ENCODE results near the gene CHST8. TPM values are rescaled to one million over a fixed set of nuclear protein-coding genes. Genes with fewer than 3 reads are reported as not detected.
A peak's percentile ranks its signal among the peaks of the same experiment; 100 is the strongest.

Gene CHST8
- total and polyA plus RNA-seq, 2 experiments from 2014 or later, result 9.3 to 38.2 TPM

- Mint-ChIP-seq H3K27me3 (ENCODE audit: insufficient read depth, low read depth, poor library complexity) (peaks cover 1% of the 10 kb centered on the region), H3K4me3 (no peak overlapping the region), H3K36me3 (ENCODE audit: low read depth) (no peaks in the 10 kb centered on the region), H3K9me3 (no peaks in the 10 kb centered on the region; the same call in 2 of the 3 replicates), H3K4me1 (peaks cover 57% of the 10 kb centered on the region), H3K27ac (no peak overlapping the region; the same call in 1 of the 2 replicates)
- TF ChIP-seq REST (IDR thresholded peaks at IDR 0.05; ENCODE audit: unreplicated experiment), result no peak
- 0 out of 4 replicates have a peak, but pooled peaks of 1 of the 2 experiments have one; percentile 8 for TF ChIP-seq CTCF (conservative IDR thresholded peaks at IDR 0.05; ENCODE audit: low read depth in 2 of 2)
- H3K36me3 ChIP-seq (ENCODE audit: insufficient read depth), result no peaks in the 10 kb centered on the region
- ATAC-seq, result peak; percentile 44
- no peaks in the 10 kb centered on the region for H3K27me3 ChIP-seq (ENCODE audit: insufficient read depth)
- H3K4me1 ChIP-seq (ENCODE audit: insufficient read depth), result peaks cover 53% of the 10 kb centered on the region
- DNase-seq (ENCODE audit: low spot score), result peak; percentile 41
- H3K4me2 ChIP-seq, result no peak overlapping the region
- peaks cover 10% of the 10 kb centered on the region; the same call in 1 of the 2 replicates for H3F3A ChIP-seq (replicated peaks; ENCODE audit: low read depth)
- no peak overlapping the region for H3K4me3 ChIP-seq
- peaks cover 46% of the 10 kb centered on the region for H3K79me2 ChIP-seq (replicated peaks; ENCODE audit: insufficient read depth)
- H2AFZ ChIP-seq, result no peak overlapping the region
- no peak overlapping the region for H3K27ac ChIP-seq (ENCODE audit: low read depth)
- no peaks in the 10 kb centered on the region for H3K9me2 ChIP-seq (ENCODE audit: insufficient read depth)
- no peaks in the 10 kb centered on the region for H4K20me1 ChIP-seq (replicated peaks; ENCODE audit: insufficient read depth)
Observed at GRCh38 chr19:33640773-33641172, 19.0 kb downstream of the CHST8 start.

DNA sequence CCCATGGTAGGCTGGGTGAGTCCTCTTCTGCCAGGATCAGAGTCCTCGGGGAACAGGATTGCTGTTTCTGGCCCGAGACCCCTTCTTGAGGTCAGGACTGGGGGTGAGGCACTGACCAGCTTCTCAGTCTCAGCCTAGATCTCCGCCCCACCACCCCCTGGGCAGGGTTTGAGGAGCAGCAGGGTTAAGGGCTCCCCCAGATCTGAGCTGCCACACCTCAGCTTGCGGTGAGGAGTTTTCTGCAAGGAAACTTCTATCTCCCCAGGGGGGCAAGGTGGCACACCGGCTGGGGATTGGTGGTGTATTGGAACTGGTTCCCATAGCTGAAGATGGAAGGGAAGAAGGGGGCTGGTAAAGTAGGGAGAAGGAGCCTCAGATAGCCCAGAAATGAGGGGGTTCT, 19.5 kb downstream of the CHST8 start:
- H3K9me3 Mint-ChIP-seq, result no peaks in the 10 kb centered on the region; the same call in 2 of the 3 replicates
- no peaks in the 10 kb centered on the region for H3K36me3 Mint-ChIP-seq (ENCODE audit: low read depth)
- no peak for ATAC-seq
- Histone ChIP-seq H2AFZ (no peak overlapping the region), H3K27ac (ENCODE audit: low read depth) (no peak overlapping the region), H3K79me2 (replicated peaks; ENCODE audit: insufficient read depth) (peaks cover 48% of the 10 kb centered on the region), H3K9me2 (ENCODE audit: insufficient read depth) (no peaks in the 10 kb centered on the region), H3K4me1 (ENCODE audit: insufficient read depth) (peaks cover 48% of the 10 kb centered on the region), H3F3A (replicated peaks; ENCODE audit: low read depth) (peaks cover 7% of the 10 kb centered on the region; the same call in 1 of the 2 replicates), H3K27me3 (ENCODE audit: insufficient read depth) (no peaks in the 10 kb centered on the region), H3K4me3 (no peak overlapping the region), H4K20me1 (replicated peaks; ENCODE audit: insufficient read depth) (no peaks in the 10 kb centered on the region), H3K36me3 (ENCODE audit: insufficient read depth) (no peaks in the 10 kb centered on the region), H3K4me2 (no peak overlapping the region)
- H3K27me3 Mint-ChIP-seq (ENCODE audit: insufficient read depth, low read depth, poor library complexity), result peaks cover 1% of the 10 kb centered on the region
- no peak overlapping the region; the same call in 1 of the 2 replicates for H3K27ac Mint-ChIP-seq
- DNase-seq (ENCODE audit: low spot score), result no peak
- H3K4me3 Mint-ChIP-seq, result no peak overlapping the region
- peaks cover 53% of the 10 kb centered on the region for H3K4me1 Mint-ChIP-seq
- TF ChIP-seq ZNF331 (CRISPR knock-in tag; IDR thresholded peaks at IDR 0.05; ENCODE audit: low read depth) (no peak), ETS1 (IDR thresholded peaks at IDR 0.05) (no peak), ZNF114 (CRISPR knock-in tag; IDR thresholded peaks at IDR 0.05) (no peak)
- TF ChIP-seq, protein P1, sequence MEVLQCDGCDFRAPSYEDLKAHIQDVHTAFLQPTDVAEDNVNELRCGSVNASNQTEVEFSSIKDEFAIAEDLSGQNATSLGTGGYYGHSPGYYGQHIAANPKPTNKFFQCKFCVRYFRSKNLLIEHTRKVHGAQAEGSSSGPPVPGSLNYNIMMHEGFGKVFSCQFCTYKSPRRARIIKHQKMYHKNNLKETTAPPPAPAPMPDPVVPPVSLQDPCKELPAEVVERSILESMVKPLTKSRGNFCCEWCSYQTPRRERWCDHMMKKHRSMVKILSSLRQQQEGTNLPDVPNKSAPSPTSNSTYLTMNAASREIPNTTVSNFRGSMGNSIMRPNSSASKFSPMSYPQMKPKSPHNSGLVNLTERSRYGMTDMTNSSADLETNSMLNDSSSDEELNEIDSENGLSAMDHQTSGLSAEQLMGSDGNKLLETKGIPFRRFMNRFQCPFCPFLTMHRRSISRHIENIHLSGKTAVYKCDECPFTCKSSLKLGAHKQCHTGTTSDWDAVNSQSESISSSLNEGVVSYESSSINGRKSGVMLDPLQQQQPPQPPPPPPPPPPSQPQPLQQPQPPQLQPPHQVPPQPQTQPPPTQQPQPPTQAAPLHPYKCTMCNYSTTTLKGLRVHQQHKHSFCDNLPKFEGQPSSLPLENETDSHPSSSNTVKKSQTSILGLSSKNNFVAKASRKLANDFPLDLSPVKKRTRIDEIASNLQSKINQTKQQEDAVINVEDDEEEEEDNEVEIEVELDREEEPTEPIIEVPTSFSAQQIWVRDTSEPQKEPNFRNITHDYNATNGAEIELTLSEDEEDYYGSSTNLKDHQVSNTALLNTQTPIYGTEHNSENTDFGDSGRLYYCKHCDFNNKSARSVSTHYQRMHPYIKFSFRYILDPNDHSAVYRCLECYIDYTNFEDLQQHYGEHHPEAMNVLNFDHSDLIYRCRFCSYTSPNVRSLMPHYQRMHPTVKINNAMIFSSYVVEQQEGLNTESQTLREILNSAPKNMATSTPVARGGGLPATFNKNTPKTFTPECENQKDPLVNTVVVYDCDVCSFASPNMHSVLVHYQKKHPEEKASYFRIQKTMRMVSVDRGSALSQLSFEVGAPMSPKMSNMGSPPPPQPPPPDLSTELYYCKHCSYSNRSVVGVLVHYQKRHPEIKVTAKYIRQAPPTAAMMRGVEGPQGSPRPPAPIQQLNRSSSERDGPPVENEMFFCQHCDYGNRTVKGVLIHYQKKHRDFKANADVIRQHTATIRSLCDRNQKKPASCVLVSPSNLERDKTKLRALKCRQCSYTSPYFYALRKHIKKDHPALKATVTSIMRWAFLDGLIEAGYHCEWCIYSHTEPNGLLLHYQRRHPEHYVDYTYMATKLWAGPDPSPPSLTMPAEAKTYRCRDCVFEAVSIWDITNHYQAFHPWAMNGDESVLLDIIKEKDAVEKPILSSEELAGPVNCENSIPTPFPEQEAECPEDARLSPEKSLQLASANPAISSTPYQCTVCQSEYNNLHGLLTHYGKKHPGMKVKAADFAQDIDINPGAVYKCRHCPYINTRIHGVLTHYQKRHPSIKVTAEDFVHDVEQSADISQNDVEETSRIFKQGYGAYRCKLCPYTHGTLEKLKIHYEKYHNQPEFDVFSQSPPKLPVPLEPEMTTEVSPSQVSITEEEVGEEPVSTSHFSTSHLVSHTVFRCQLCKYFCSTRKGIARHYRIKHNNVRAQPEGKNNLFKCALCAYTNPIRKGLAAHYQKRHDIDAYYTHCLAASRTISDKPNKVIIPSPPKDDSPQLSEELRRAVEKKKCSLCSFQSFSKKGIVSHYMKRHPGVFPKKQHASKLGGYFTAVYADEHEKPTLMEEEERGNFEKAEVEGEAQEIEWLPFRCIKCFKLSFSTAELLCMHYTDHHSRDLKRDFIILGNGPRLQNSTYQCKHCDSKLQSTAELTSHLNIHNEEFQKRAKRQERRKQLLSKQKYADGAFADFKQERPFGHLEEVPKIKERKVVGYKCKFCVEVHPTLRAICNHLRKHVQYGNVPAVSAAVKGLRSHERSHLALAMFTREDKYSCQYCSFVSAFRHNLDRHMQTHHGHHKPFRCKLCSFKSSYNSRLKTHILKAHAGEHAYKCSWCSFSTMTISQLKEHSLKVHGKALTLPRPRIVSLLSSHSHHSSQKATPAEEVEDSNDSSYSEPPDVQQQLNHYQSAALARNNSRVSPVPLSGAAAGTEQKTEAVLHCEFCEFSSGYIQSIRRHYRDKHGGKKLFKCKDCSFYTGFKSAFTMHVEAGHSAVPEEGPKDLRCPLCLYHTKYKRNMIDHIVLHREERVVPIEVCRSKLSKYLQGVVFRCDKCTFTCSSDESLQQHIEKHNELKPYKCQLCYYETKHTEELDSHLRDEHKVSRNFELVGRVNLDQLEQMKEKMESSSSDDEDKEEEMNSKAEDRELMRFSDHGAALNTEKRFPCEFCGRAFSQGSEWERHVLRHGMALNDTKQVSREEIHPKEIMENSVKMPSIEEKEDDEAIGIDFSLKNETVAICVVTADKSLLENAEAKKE (CRISPR knock-in tag; IDR thresholded peaks at IDR 0.05), result no peak

Data from GM23338 (cell line).